Measurements from ENCODE around the gene PSG1. TPM values are rescaled to one million over a fixed set of nuclear protein-coding genes. Genes with fewer than 3 reads are reported as not detected.

The PSG1 gene
- total and polyA plus RNA-seq, 4 experiments from 2014 or later, result not detected

GRCh38 chr19:42816894-42817293 is 62.6 kb downstream of the PSG1 start:
- H3K27me3 Mint-ChIP-seq, result peaks cover 10 to 29% of the 10 kb centered on the region in 2 donors
- ChIA-PET CTCF (ENCODE audit: partially characterized antibody) (no interaction called here), POLR2A (ENCODE audit: partially characterized antibody) (no interaction called here)
- no peaks in the 10 kb centered on the region for H3K4me1 ChIP-seq (ENCODE audit: insufficient read depth, low read length)
- H3K36me3 Mint-ChIP-seq, result no peaks in the 10 kb centered on the region
- intact Hi-C loops (cut with micrococcal nuclease), result no loop called here
- peaks cover 0 to 12% (median 4%) of the 10 kb centered on the region in 8 donors for H3K9me3 Mint-ChIP-seq
- no peak overlapping the region for H3K27ac Mint-ChIP-seq
- no peaks in the 10 kb centered on the region for H3K36me3 ChIP-seq (ENCODE audit: insufficient read depth, low read length)
- DNase-seq, result no peak
- no peaks in the 10 kb centered on the region for H3K4me1 Mint-ChIP-seq
- H3K9me3 ChIP-seq (ENCODE audit: control insufficient read depth in 1 of 2, low read length in 2 of 2), result no peaks in the 10 kb centered on the region
- H3K4me3 Mint-ChIP-seq, result no peak overlapping the region
- no peak overlapping the region for H3K27ac ChIP-seq (ENCODE audit: low read depth, low read length)
- no peak overlapping the region for H3K4me3 ChIP-seq (ENCODE audit: low read length in 2 of 2)
- no peaks in the 10 kb centered on the region for H3K27me3 ChIP-seq (ENCODE audit: insufficient read depth, low read length)

Other genes with a start within 250 kb of the PSG1 start
- gene PSG3, start 139.2 kb downstream of the PSG1 start, total RNA-seq, result not detected
- not detected for gene PSG3, start 139.2 kb downstream of the PSG1 start, polyA plus RNA-seq
- not detected for gene PSG8, start 114.0 kb downstream of the PSG1 start, total RNA-seq
- not detected for gene PSG8, start 114.0 kb downstream of the PSG1 start, polyA plus RNA-seq
- gene PSG6, start 38.2 kb upstream of the PSG1 start, total RNA-seq, result not detected
- gene PSG6, start 38.2 kb upstream of the PSG1 start, polyA plus RNA-seq, result not detected
- gene PSG7, start 57.5 kb upstream of the PSG1 start, total RNA-seq, result not detected
- gene PSG7, start 57.5 kb upstream of the PSG1 start, polyA plus RNA-seq, result not detected
- gene PSG11, start 146.8 kb upstream of the PSG1 start, total RNA-seq, result not detected
- gene PSG11, start 146.8 kb upstream of the PSG1 start, polyA plus RNA-seq, result not detected
- not detected for gene PSG2, start 203.0 kb upstream of the PSG1 start, total RNA-seq
- not detected for gene PSG2, start 203.0 kb upstream of the PSG1 start, polyA plus RNA-seq